Right lung (tissue), 5 donors: ENCODE results near the gene ADSS2. TPM values are rescaled to one million over a fixed set of nuclear protein-coding genes. Genes with fewer than 3 reads are reported as not detected.

Experiments used
- DNase-seq, 2 donors: peaks; one replicate each; pipeline ENCODE4 v3.0.0-alpha.2; 2013
- polyA plus RNA-seq, 5 donors: library from polyadenylated mRNA; unstranded; fragments of 120-200 nt; gene quantifications; one replicate each; pipeline versions ENCODE4 v1.2.1 to v1.2.3, GENCODE V29; 2013; ENCODE audit warnings: inconsistent platforms in 1 of 5, low replicate concordance in 1 of 5; ENCODE audit not compliant: insufficient read length in 5 of 5, insufficient read depth in 1 of 5

ADSS2 gene
- polyA plus RNA-seq, 5 donors: 43.6 to 60.7 (median 55.2) TPM

DNA sequence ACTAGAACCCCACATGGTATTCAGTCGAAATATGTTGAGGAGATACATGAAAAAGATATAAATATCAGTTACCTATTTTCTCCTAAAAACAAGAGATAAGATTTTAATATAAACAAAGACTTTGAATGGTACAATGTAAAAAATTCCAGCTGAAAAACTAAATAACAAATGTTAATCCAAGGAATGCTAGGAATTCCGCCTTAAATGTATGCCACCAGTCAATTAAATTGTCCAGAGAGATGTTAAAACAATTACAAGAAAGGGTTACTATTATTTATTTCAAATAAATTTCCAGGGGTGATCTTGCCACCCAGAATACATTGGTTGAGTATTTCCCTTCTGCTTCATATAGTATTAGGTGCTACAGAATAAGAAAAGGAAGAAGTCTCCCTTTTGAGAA is 4.2 kb downstream of the ADSS2 start:
- DNase-seq: no peak

DNA sequence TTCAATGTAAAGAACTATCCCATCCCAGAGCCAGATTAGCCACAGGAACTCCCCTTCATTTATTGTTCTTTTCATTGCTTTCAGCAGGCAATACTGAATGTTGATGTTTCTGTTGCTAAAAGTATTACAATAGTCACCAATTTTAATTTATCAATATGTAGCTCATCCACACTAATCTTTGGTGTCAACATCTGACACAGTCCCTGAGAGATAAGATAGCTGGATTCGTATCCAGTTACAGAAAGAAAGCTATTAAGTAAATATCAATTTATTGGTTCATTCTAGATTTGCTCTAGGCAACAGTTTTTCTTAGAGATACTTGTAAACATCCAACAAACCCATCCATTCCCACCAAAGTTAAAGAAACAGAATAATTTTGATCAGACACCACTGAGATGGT is 4.7 kb downstream of the ADSS2 start:
- DNase-seq: no peak

DNA sequence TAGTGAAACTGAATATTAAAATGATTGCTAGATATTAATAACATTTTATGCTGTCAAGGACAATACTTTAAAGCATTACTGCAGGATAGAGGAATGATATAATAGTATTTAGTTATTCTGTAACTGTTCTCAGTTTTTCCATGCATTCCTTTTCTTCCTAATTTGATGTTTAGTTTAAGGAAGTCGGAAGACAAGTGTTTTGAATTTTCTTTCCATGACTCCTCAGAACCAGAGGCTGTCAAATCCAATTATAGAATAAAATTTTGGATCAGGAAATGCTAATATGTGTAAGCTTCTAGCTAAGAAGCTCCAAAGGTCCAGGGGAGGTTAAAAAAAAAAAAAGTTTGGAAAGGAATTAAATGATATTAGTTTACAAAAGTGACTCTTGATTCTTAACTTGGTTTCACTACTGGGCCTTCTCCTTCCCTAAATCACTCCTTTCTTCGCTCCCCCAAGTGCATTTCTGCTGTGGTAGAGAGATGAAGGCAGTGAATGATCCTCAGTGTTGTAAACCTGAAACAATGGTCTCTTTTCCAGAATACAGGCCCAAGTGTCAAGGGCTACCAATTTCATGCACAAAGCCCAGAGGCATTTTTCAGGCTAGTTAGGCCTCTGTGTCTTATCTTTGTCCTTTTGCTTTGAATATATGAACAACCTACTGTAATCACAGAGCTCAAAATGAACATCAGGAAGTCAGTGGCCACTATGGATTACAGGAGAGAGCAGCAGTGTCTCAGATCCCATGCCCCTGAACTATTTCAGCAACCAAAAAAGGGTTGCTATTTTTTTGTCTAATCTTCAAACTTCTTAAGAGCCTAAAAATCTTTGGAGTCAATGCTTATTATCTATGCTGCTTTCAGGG is 6.2 kb downstream of the ADSS2 start:
- no peak for DNase-seq

DNA sequence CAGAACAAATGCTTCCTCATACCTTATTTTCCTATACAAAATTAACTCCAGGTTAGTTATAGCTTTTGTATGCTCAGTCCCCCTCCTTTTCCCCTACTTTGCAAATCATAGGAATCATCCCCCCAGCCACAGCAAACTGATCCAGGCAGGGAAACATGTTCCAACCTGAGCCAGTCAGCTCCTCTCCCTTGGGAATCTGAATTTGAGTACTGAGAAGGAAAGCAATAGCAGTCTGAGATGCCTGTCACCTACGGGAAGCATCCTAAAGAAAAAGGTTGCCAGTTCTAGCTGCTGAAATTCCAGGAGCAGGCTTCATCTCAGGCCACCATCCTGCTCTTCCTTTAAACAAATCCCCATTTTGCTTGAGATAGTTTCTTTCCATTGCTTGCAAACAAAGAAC is 6.9 kb downstream of the ADSS2 start:
- DNase-seq: no peak

DNA sequence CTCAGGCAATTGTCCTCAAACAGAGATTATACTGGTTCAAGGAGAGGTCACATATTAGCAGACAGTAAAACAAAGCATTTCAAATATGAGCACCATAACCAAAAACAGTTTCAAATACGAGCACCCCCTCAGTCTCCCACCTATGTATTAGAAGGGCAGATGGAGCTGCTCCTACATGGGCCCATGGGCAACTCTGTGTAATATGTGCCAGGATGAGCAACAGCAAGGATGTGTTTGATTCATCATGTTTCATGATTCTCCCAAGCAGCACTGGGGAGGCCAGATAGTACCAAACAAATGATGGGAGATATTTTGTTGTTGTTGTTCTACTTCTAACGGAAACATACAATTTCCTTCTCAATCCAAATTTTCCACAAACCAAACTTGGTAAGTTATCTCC is 8.9 kb downstream of the ADSS2 start:
- DNase-seq: no peak

DNA sequence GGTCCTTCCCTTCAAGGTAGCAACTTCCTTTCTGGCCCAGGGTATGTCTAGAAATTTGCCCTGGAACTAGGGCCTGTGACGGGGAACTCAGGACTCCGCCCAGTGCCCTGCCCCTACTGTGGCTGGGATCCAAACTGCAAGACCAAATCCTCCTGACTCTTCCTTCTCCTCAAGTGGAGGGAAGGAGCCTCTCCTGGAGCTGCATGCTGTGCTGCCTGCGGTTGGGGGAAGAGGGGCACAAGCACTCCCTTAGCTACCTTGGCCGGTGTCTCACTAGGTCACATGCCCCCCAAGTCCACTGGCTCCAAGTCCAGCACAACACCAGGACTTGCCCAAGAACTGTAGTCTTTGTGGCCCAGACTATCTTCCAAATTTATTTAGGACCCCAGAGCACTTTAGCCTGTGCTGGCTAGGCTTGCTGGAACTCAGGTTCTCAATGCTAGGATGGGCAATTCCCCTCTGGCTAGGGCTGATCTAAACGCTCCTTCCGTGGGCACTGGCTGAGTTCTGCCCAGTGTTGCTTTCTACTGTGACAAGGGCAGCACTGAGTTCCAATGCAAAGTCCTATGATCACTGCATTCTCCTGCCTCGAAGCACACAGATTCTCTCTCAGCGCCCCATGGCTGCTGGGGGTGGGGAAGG is 12.2 kb downstream of the ADSS2 start:
- no peak for DNase-seq

DNA sequence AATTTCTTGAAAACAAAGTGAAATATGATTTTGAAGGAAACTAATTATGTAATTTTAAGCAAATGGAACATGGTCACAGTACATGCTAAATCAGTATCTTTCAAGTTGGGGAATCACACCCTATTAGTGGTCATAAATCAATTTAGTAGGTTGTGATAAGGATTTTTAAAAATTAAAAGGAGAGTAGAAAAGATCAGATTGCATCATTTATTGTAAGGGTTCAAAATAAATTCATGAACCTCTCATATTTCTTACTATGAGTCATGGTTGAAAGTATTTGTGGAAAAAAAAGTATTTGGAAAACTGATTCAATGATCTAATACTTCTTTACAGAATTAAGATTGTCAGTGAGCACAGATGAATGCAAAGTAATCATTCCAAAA is 14.6 kb downstream of the ADSS2 start:
- no peak for DNase-seq

DNA sequence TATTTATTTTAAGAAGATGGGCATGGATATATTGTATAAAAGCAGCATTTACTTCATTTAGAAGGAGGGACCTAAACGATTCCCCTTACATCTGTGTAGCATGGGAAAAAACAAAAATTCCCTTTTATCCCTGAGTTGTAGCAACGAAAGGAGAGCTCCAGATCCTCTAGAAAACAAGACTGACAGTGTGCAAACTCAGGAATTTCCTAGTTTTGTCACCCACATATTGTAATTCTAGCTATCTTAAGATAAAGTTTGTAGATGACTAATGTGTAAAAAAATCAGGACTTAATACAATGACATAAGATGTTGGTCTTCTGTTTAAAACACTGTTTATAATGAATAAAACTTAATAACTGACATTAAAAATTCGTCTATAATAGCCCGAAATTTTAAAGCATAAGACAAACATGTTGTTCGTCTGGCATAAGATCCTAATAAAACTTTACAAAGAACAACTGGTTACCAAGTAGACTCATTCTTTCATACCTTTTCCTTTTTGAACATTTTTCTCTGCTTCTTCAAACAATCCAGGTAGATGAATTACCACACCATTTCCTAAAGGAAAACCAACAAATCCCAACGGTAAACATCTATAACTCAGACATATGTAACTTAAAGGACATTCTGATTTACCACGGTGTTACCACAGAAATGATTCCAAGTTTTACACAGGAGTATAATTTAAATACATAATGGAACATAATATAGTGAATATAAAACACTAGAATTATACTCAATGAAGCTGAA is 15.2 kb downstream of the ADSS2 start:
- DNase-seq: no peak

DNA sequence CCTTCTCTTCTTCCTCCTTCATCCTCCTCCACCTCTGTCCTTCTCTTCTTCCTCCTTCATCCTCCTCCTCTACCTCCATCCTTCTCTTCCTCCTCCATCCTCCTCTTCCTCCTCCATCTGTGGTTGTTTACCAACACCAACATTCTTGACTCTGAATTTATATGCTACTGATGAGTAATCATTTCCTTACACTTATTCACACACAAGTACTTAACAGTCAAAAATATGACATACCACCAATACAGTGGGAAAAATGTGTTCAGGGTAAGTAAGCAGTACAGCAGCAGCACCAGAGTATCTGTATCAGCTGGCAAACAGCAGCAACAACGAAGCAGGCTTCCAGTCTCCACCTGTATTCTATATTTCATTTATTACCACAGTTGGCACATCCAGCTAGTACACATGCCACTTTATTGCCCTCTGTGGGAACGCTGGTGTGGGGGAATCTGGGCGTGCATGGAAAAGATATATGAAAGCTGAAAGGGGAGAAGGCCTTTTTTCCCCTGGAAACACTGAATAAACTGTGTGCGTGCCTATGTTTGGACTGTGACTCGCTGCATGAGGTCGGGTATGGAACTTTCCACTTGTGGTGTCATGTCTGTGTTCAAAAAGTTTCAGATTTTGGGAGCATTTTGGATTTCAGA is 16.0 kb downstream of the ADSS2 start:
- DNase-seq: no peak

DNA sequence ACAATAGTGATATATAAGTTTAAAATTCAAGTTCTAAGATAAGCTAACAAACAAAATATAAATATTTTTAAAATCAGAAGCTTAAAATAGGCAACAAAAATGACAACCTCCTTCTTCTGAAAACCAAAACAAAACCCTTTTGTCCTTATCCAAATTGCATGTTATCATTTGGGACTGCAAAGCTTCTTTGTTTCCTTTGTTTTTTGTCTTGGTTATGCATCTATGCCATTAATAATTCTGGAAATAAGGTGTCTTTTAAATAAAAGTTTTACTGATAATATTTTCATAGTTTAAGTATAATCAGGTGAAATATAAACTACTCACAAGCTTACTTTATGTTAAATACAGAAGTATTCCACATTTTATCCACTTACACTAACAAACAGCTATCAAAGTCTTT is 20.5 kb downstream of the ADSS2 start:
- DNase-seq: no peak

DNA sequence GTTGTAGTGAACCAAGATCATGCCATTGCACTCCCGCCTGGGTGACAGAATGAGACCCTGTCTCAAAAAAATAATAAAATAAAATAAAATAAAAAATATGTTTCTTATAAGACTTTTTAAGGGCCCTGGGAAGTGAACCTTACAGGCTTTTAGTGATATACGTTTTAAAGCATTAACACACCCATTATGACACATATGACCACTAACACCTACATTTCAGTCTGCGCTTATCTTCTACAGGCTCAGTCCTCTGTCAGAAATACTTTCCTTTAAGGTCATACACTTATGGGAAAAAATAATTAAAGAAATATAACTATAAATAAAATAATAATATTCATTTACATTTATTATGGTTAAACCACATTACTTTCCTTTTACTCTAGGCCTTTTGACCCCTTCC is 21.9 kb downstream of the ADSS2 start:
- DNase-seq: no peak

DNA sequence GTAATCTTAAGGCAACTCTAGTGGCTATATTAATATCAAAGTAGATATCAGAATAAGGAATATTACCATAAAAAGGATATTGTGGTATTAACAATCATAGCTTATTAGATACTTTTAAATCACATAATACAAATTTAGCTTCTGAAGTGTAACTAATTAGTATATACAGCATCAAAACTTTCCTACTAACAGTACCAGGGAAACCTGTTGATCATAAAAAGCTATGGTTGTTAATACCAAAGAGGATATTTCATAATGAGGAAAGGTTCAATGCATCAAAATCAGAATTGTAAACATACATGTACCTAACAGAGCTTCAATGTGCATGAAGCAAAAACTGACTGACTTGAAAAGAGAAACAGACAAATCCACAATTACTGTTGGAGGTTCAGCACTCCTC is 24.1 kb downstream of the ADSS2 start:
- no peak for DNase-seq

DNA sequence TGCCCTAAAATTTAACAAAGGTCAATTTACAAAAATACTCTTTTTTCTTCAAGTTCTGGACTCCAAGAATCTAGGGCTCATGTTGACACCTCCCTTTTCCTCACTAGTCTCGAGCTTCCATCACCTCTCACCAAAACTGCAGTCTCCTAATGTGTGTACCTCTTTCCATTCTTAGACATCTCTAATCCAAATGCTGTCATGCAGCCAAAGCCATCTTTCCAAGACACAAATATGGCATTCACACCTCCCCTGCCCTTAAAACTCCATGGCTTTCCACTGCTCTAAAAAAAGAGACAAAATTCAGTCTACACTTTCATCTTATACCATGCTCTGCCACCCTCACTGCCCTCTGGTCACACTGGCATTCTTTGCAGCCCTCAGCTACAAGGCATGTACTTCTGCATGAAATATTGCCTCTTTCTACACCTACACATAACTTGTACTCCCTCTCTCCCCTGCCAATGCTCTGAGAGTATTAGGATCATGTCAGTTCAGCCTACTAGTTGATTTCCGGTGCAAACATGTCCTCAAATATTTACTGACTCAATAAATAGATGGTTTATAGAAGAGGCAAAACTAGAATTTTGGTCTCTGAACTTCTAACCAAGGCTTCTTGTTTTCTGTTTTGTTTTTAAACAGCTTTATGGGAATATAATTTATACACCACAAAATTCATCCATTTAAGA is 26.9 kb downstream of the ADSS2 start:
- DNase-seq: no peak

DNA sequence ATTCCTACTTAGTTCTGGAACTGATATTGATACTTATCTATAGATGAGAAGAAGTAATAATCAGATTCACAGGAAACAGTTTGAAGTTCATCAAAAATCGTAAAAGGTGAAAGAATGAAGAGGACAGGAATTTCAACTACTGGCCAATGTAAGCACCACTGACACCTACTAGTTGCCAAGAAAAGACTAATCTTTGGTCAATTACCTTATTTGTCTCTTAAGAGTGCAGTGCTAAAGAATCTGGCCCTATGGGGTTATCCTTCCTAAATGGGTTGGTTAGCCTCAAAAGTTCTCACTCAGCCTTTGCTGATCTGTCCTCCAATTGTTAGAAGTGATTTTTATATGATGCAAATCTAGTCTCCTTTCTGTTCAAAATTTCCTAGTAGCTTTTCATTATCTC is 29.5 kb downstream of the ADSS2 start:
- no peak for DNase-seq

DNA sequence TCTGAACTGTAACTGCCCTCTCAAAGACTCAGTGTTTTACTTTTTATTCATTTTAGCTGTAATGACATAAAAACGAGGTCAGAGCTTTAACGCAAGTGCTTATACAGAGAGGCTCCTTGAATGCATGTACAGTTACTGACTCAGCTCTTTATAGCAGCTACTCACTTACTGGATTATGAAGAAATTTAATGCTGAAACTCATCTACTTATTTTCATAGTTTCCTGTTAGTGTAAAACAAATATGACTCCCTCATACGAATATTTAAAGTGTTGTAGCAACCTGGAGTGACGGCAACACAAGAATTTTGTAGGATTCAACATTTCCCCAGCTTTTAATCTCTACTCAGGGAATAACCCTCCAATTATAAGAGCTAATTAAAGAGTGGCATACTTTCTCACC is 32.7 kb downstream of the ADSS2 start:
- no peak for DNase-seq

DNA sequence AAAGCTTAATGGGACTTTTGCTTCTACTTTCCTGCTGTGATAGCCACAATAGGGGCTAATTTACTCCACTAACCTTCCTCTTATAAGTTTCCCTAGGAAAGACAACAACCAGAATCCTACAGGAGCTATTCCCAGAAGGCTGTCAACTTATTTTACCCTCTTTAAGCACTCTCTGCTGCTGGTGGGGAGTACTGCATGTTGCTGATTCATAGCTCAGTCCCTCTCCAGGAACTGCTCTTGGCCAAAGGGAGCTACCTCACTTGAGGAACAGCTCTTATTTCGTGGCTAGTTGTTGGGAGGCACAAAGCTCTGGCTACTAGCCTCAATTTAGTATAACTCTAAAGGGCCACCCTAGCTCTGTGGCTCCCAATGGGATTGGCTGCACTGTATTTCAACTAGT is 37.2 kb downstream of the ADSS2 start:
- DNase-seq: no peak

DNA sequence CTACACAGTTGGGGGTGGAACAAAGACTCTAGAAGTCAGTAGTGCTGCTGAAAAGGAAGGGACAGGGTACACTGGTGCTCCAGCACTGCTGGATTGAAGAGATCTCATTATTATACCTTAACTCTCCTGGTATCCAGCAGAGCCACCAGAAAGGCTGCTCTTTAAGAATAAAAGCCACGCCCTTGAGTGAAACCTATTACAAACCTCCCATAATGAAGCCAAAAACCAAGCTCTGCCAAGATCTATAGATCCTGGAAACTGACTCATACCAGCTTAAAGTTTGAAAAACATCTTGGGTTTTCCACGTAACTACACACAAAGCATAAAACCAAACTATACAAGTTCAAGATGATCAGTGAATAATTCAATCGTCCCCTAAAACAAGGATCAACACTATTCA is 38.0 kb downstream of the ADSS2 start:
- DNase-seq: no peak

DNA sequence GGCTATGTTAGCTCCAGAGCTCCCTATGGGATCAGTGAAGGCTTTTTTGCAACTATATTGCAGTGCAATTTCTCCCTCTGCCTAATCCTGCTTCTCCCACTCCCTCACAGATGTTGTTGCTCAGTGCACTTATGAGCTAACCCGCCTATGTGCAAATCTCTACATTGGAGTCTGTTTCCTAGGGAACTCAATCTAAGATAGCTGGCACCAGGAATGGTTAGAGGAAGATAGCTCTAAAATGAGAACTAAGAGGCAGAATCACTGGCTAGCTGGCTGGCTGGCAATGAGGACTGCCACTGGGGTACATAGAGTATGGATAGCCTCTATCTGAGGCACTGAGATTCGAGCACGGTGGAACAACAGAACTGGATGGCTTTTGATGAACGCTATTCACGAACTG is 39.5 kb downstream of the ADSS2 start:
- DNase-seq: no peak

DNA sequence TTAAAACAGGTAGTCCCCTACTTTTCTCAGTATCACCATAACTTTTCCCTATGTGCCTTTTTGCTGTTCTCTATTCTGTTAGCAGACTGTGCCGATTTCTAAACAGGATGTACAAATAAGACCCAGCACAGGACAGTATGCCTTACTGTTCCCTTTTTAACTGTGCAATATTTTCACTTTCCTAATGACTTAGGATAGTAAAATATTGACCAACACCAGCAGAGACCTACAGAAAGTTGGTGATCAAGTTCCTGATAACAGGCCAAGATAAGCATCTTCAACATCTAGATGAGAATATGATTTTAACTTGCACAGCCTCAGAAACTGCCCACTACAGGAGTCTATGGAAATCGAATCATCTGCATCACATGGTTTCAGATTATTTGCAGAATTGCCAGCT is 42.0 kb downstream of the ADSS2 start:
- DNase-seq: no peak

DNA sequence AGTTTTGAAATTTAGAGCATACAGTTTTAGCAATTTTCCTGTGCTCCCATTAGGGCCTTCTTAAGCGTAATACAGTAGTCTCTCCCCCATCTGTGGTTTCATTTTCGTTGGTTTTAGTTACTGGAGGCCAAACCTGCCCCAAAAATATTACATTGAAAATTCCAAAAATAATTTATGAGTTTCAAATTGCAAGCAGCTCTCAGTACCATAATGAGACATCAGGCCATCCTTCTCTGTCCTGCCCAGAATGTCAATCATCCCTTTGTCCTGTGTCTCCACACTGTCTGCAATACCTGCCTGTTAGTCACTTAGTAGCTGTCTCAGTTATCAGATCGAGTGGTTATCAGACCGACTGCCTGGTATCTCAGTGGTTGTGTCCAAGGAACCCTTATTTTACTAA is 45.4 kb downstream of the ADSS2 start:
- no peak for DNase-seq

DNA sequence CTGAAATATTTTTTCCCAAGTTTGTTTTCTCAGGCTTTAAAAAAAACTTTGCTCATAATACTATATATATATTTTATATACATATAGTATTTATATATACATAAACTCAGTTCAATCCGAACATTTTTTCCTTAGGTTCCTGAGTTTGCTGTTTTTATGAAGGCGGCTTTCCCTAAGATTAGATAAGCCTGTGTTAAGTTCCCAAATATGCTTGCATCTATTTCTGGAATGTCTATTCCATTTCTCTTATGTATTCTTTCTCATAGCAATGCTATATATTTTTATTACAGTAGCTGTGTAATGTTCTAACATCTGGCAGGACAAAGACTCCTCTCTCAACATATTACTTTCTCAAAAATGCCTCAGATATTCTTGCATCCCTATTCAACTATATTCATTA is 45.9 kb downstream of the ADSS2 start:
- no peak for DNase-seq

DNA sequence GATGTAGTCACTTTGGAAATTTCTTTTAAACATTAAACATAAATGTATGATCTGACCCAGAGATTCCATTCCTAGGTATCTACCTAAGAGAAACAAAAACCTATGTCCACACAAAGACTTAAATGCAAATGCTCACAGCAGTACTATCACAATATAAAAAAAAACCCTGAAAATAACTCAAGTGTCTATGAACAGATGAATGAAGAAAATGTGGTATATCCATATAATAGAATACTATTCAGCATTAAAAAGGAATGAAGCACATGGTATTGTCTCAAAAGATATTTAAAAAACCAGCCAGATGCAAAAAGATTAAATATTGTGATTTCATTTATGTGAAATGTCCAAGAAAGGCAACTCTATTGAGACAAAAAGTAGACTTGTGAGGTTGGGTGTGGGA is 48.3 kb downstream of the ADSS2 start:
- DNase-seq: no peak
